Heart left ventricle (tissue), 16 donors: Measurements from ENCODE around the gene NBL1. TPM values are rescaled to one million over a fixed set of nuclear protein-coding genes. Genes with fewer than 3 reads are reported as not detected.

Experiments
- ATAC-seq, 4 donors: fragments of 200-7000 bp; cut with Tn5 transposase; one replicate each; pipeline ENCODE4 v1.9.1; 2020 to 2022; ENCODE audit warnings: moderate library complexity in 4 of 4, mild to moderate bottlenecking in 3 of 4, moderate number of reproducible peaks in 1 of 4
- DNase-seq, 5 donors: peaks; one replicate each; pipeline ENCODE4 v3.0.0-alpha.2; 2020
- H3K27ac ChIP-seq, 12 donors: fragments of 200-600 bp; sonication (generic) in 4 of 12; one replicate each; pipeline versions ENCODE4 v1.5.0 to v1.8.0; 2016 to 2022; ENCODE audit warnings: mild to moderate bottlenecking in 2 of 12
- H3K27me3 ChIP-seq, 9 donors: fragments of 200-600 bp; sonication (generic) in 2 of 9; one replicate each; pipeline versions ENCODE4 v1.5.1 to v1.8.0; 2016 to 2022; ENCODE audit warnings: mild to moderate bottlenecking in 3 of 9
- H3K36me3 ChIP-seq, 9 donors: fragments of 200-600 bp; sonication (generic) in 2 of 9; one replicate each; pipeline versions ENCODE4 v1.5.0 to v1.8.0; 2018 to 2022; ENCODE audit warnings: mild to moderate bottlenecking in 2 of 9
- H3K4me1 ChIP-seq, 12 donors: fragments of 200-600 bp; sonication (generic) in 4 of 12; one replicate each; pipeline versions ENCODE4 v1.5.0 to v1.8.0; 2016 to 2022; ENCODE audit warnings: mild to moderate bottlenecking in 3 of 12
- H3K4me3 ChIP-seq, 12 donors: fragments of 200-600 bp; sonication (generic) in 4 of 12; one replicate each; pipeline versions ENCODE4 v1.5.0 to v1.8.0; 2017 to 2022; ENCODE audit warnings: mild to moderate bottlenecking in 9 of 12, moderate library complexity in 4 of 12
- H3K9me3 ChIP-seq, 12 donors: fragments of 200-600 bp; sonication (generic) in 4 of 12; one replicate each; pipeline versions ENCODE4 v1.5.0 to v1.8.0; 2016 to 2022; ENCODE audit warnings: mild to moderate bottlenecking in 1 of 12
- POLR2A ChIP-seq, 2 donors: fragments of 450-650 bp; IDR thresholded peaks; one replicate each; pipeline ENCODE4 v1.6.1; 2017; ENCODE audit warnings: antibody characterized with exemption in 2 of 2, mild to moderate bottlenecking in 2 of 2, moderate library complexity in 2 of 2
- WGBS, 4 donors: extraction: QIAGEN DNeasy Blood & Tissue Kit in 2 of 4; methylation state at CpG; one replicate each; pipeline versions ENCODE4 v1.1.5 to v1.1.7; 2013 to 2018; 5-methylcytosine and 5-hydroxymethylcytosine counted together
- intact Hi-C, 10 donors: fragments of 100-400 bp; cut with DNase I; formaldehyde crosslinking; loops; one replicate each; pipeline versions ENCODE4 v1.11.1 to v1.14.2; 2022
- polyA plus RNA-seq, 2 donors: library from polyadenylated mRNA; stranded (reverse); fragments of 200-250 nt; gene quantifications; one replicate each; pipeline ENCODE4 v1.2.3, GENCODE V29; 2013
- total RNA-seq, 9 donors: library from RNA; depleted of rRNA in 2 of 9; stranded (reverse); fragments of >200 nt in 2 of 9; fragmentation: NEBNext Ultra II Directional in 3 of 9; extraction: Animal tissue kit (Norgen Biotek cat#: 25700) in 3 of 9; gene quantifications; one replicate each; pipeline versions ENCODE4 v1.1.0 to v1.2.4, GENCODE V29; 2016 to 2023
- TF ChIP-seq, protein P1 (sequence below), 12 donors: fragments of 200-600 bp; sonication (generic) in 4 of 12; IDR thresholded peaks; one replicate each; pipeline versions ENCODE4 v1.5.0 to v1.8.0; 2018 to 2022; ENCODE audit warnings: antibody characterized with exemption in 12 of 12, mild to moderate bottlenecking in 5 of 12
- donor health status: ischemic (EF 13 %, LVEDD 7.1; RV severe dilation, severe dysfunction).
- donor health status: healthy with polysubstance abuse.
- donor health status: DM: no; HTN: yes; CAD: no.
- donor health status: DM: no; HTN: no; CAD: no.
- donor health status: ischemic (EF 25% LVEDD 6.9; RV normal size, moderate dysfunction).
- donor health status: ischemic (EF 25% LVEDD 5.7; RV mildly dilated, moderate dysfunction).
- donor health status: healthy.
- donor health status: DM: yes; HTN: yes; CAD: no.
- donor health status: ischemic (EF 35%, LVEDD 5.7; RV mildly dilated, moderate dysfunction).
- donor health status: nonischemic (EF 11% LVEDD 7.7; RV severe dilation, severe dysfunction).
- donor health status: DM: yes; HTN: yes; CAD: no.
- donor health status: PGD.
- donor health status: ischemic (EF 29% LVEDD 5.4; RV normal size, mild dysfunction).
- donor health status: nonischemic (EF 23%, LVEDD 6.1; RV moderate dilation, normal function).

The NBL1 gene
- total and polyA plus RNA-seq, 11 donors, result 19.3 to 61.4 (median 33.1) TPM

DNA sequence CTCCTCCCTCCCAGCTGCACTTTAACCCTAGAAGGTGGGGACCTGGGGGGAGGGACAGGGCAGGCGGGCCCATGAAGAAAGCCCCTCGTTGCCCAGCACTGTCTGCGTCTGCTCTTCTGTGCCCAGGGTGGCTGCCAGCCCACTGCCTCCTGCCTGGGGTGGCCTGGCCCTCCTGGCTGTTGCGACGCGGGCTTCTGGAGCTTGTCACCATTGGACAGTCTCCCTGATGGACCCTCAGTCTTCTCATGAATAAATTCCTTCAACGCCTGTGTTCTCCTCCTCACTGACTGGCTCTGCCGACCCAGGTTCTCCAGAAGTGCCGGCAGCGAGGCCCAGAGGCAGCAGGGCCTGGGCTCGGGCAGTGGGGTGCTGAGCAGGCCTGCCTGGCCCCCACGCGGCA lies 14.1 kb downstream of the NBL1 start:
- peak in 1 of 5 donors; percentile 46 for DNase-seq

DNA sequence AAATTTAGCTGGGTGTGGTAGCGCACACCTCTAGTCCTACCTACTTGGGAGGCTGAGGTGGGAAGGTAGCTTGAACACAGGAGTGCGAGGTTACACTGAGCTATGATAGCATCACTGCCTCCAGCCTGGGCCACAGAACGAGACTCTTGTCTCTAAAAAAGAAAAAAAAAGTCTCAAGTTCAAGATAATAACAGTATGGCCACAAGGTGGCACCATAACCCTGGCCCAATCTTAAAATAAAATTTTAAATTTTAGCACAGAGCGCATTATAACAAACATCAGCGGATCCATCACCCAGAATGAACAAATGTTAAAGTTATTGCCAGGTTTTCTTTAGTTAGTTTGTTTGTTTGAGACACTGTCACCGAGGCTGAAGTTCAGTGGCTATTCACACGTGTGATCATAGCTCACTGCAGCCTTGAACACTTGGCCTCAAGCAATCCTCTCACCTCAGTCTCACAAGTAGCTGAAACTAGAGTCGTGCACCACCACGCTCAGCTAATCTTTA lies 17.7 kb downstream of the NBL1 start:
- TF ChIP-seq, protein P1, sequence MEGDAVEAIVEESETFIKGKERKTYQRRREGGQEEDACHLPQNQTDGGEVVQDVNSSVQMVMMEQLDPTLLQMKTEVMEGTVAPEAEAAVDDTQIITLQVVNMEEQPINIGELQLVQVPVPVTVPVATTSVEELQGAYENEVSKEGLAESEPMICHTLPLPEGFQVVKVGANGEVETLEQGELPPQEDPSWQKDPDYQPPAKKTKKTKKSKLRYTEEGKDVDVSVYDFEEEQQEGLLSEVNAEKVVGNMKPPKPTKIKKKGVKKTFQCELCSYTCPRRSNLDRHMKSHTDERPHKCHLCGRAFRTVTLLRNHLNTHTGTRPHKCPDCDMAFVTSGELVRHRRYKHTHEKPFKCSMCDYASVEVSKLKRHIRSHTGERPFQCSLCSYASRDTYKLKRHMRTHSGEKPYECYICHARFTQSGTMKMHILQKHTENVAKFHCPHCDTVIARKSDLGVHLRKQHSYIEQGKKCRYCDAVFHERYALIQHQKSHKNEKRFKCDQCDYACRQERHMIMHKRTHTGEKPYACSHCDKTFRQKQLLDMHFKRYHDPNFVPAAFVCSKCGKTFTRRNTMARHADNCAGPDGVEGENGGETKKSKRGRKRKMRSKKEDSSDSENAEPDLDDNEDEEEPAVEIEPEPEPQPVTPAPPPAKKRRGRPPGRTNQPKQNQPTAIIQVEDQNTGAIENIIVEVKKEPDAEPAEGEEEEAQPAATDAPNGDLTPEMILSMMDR (IDR thresholded peaks at IDR 0.05), result peak; percentile 62 to 84 (median 76)
- no peak for TF ChIP-seq POLR2A (IDR thresholded peaks at IDR 0.05)
- WGBS, 4 donors, result 11 to 17% (median 15%) methylated on average over 9 of the region's 9 CpGs

More for the DNA sequence above, 14.1 kb downstream of the NBL1 start:
- TF ChIP-seq, protein P1 (IDR thresholded peaks at IDR 0.05), result no peak
- no peak for TF ChIP-seq POLR2A (IDR thresholded peaks at IDR 0.05)
- intact Hi-C loops, result loop anchor here in 7 of 10 donors (5.0 to 10.0 kb wide), 5 partner anchors 316 to 443 kb away; partner anchors contain the start of genes EMC1 (in 5 of the 7), MRTO4 (in 5 of the 7) and UBR4 (in 1 of the 7)
- no peaks in the 10 kb centered on the region for H3K9me3 ChIP-seq
- ATAC-seq, result no peak
- 86 to 94% (median 89%) methylated on average over 12 to 13 of the region's 13 CpGs for WGBS, 4 donors
- H3K4me1 ChIP-seq, result peaks cover 0 to 18% (median 8%) of the 10 kb centered on the region in 12 donors
- peaks cover 0 to 34% (median 12%) of the 10 kb centered on the region in 9 donors for H3K36me3 ChIP-seq
- peaks cover 0 to 11% (median 0%) of the 10 kb centered on the region in 9 donors for H3K27me3 ChIP-seq
- H3K27ac ChIP-seq, result no peak overlapping the region
- no peak overlapping the region for H3K4me3 ChIP-seq

DNA sequence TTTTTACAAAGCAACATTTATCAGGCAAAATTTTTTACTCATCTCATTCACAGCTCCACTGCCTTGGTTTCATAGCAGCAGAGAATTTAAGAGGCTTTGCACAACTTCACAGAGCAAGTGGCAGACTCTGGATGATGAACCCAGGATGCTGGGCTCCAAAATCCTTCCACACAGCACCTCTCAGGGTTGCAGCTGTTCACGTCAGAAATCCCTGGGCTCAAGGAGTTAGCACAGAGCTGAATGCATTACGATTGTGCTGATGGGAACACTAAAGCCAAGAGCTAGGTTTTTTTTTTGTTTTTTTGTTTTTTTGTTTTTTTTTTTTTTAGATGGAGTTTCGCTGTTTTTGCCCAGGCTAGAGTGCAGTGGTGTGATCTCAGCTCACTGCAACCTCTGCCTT lies 18.2 kb downstream of the NBL1 start:
- intact Hi-C loops, result loop anchor here in 5 of 10 donors (1.0 to 5.0 kb wide), 3 partner anchors 40 to 44 kb away; no protein-coding TSS in a partner anchor
- Histone ChIP-seq H3K9me3 (no peaks in the 10 kb centered on the region), H3K27ac (no peak overlapping the region), H3K4me1 (peaks cover 0 to 17% (median 5%) of the 10 kb centered on the region in 12 donors), H3K27me3 (peaks cover 22 to 51% (median 36%) of the 10 kb centered on the region in 9 donors), H3K4me3 (no peak overlapping the region), H3K36me3 (peaks cover 0 to 13% (median 0%) of the 10 kb centered on the region in 9 donors)
- ATAC-seq (no peak), DNase-seq (no peak)
- WGBS, 4 donors, result 58 to 67% (median 64%) methylated on average over 3 of the region's 3 CpGs
- no peak for TF ChIP-seq POLR2A (IDR thresholded peaks at IDR 0.05)
- TF ChIP-seq, protein P1 (IDR thresholded peaks at IDR 0.05), result no peak

More for the DNA sequence above, 17.7 kb downstream of the NBL1 start:
- Histone ChIP-seq H3K36me3 (peaks cover 0 to 16% (median 2%) of the 10 kb centered on the region in 9 donors), H3K27ac (no peak overlapping the region), H3K9me3 (no peaks in the 10 kb centered on the region), H3K4me1 (peaks cover 0 to 17% (median 5%) of the 10 kb centered on the region in 12 donors), H3K27me3 (peaks cover 22 to 47% (median 31%) of the 10 kb centered on the region in 9 donors), H3K4me3 (no peak overlapping the region)
- intact Hi-C loops, result loop anchor here in 8 of 10 donors (1.0 to 5.0 kb wide), 4 partner anchors 41 to 45 kb away; no protein-coding TSS in a partner anchor
- DNase-seq, result no peak
- ATAC-seq, result no peak

DNA sequence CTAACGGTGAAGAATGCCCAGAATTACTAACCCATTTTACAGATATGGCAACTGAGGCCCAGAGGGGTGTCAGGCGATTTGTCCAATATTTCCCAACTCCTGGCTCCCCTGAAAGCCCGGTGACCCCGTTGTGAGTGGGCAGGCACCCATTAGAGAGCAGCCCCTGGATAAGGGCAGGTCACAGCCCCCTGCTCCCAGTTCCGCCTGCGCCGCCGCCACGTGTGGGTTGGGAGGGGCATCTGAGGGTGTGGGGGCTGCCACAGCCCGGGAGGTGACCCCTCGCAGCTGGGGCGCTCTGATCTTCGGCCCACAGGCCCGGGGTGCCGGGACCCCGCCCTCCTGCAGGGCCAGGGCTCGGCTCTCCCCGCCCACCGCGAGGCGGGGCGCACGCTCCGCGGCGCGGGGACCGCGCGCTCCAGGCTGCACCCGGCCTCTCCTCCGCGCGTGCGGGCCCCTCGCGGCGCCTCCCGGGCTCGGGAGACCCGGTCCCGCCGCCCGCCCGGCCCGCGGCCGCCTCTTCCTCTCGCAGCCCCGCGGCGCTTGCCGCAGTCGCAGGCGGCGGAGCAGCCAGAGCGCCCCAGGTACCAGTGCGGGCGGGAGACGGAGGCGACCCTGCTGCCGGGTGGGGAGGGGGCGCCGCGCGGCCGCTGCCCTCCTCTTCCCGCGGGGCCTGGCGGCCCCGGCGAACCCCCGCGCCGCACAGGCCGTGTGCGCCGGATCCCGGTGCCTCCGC lies 20.5 kb downstream of the NBL1 start, which contains the start of gene HTR6:
Gene HTR6, plus strand, starts transcription at position 423 of the 733 bp plus-strand sequence. CDS start 879 bp downstream, outside the sequence.
- H3K4me3 ChIP-seq, result peak within 1 kb of the TSS in 7 of 12 donors; percentile 20 to 46 (median 32)
- H3K27me3 ChIP-seq, result peaks cover 22 to 65% (median 38%) of the 10 kb centered on the region in 9 donors
- H3K4me1 ChIP-seq, result peaks cover 0 to 15% (median 4%) of the 10 kb centered on the region in 12 donors
- DNase-seq (no peak), ATAC-seq (no peak)
- no peaks in the 10 kb centered on the region for H3K9me3 ChIP-seq
- no peak for TF ChIP-seq POLR2A (IDR thresholded peaks at IDR 0.05)
- TF ChIP-seq, protein P1 (IDR thresholded peaks at IDR 0.05), result no peak
- 3 to 24% (median 3%) methylated on average over 9 to 80 of the region's 80 CpGs; no CpG with 5 or more reads in 1 of the 4 donors for WGBS, 4 donors
- intact Hi-C loops, result loop anchor here in 3 of 10 donors (5.0 kb wide), 1 partner anchor 38 kb away; no protein-coding TSS in a partner anchor
- H3K36me3 ChIP-seq, result no peaks in the 10 kb centered on the region
- H3K27ac ChIP-seq, result no peak within 1 kb of the TSS
